H1 (cell line): ENCODE results near the gene EEF2K. TPM values are rescaled to one million over a fixed set of nuclear protein-coding genes. Genes with fewer than 3 reads are reported as not detected.

Experiments
- CTCF ChIA-PET: fragments of 300-600 bp; sonication (Branson Sonifier 250); formaldehyde crosslinking; loops from one replicate; lab custom pipeline; 2021; ENCODE audit not compliant: partially characterized antibody; lab: Charles Lee
- POLR2A ChIA-PET: fragments of 300-600 bp; sonication (Branson Sonifier 250); formaldehyde crosslinking; loops from one replicate; lab custom pipeline; 2021; ENCODE audit warnings: inconsistent platforms; ENCODE audit not compliant: partially characterized antibody; lab: Charles Lee
- DNase-seq, 2 experiments: peaks; one replicate each; pipeline versions ENCODE4 v3.0.0 to v3.0.0-alpha.2; 2010 to 2022; ENCODE audit warnings: low spot score in 2 of 2, low read depth in 1 of 2, mixed read lengths in 1 of 2
- FAIRE-seq: peaks from 2 replicates; lab custom pipeline; 2011; peaks lifted over from hg19 to GRCh38; lab: Jason Lieb, UNC
- H2AFZ ChIP-seq: 2 replicates; pipeline ENCODE4 v1.8.1; 2012; ENCODE audit warnings: low read length, inconsistent platforms
- H2AK5ac ChIP-seq: 2 replicates; pipeline ENCODE4 v1.6.1; 2013; ENCODE audit warnings: low read depth, low read length
- H2BK120ac ChIP-seq: replicated peaks from 2 replicates; pipeline ENCODE3; 2013; ENCODE audit warnings: low read depth, low read length, inconsistent platforms
- H2BK12ac ChIP-seq: 2 replicates; pipeline ENCODE4 v1.6.1; 2013; ENCODE audit warnings: low read depth, low read length
- H2BK15ac ChIP-seq: 2 replicates; pipeline ENCODE4 v1.6.1; 2013; ENCODE audit warnings: low read length
- H2BK20ac ChIP-seq: 2 replicates; pipeline ENCODE4 v1.6.1; 2013; ENCODE audit warnings: low read length
- H2BK5ac ChIP-seq: 2 replicates; pipeline ENCODE4 v1.6.1; 2013; ENCODE audit warnings: low read depth, low read length
- H3K14ac ChIP-seq: 2 replicates; pipeline ENCODE4 v1.6.1; 2013; ENCODE audit warnings: inconsistent platforms; ENCODE audit not compliant: insufficient read length
- H3K18ac ChIP-seq: 2 replicates; pipeline ENCODE4 v1.6.1; 2013; ENCODE audit warnings: low read length; ENCODE audit errors: extremely low read depth
- H3K23ac ChIP-seq: 2 replicates; pipeline ENCODE4 v1.6.1; 2013; ENCODE audit warnings: inconsistent platforms; ENCODE audit not compliant: insufficient read length
- H3K23me2 ChIP-seq: 2 replicates; pipeline ENCODE4 v1.6.1; 2013; ENCODE audit warnings: low read depth, low read length
- H3K27ac ChIP-seq: 2 replicates; pipeline ENCODE4 v1.6.1; 2011; ENCODE audit warnings: low read depth, low read length, inconsistent platforms
- H3K27me3 ChIP-seq, 4 experiments: replicated peaks in 1 of 4; 1 replicate in 1 of 4; 2 replicates in 3 of 4; pipeline versions ENCODE4 v1.6.1 to v1.8.1; 2011 to 2013; ENCODE audit warnings: low read length in 3 of 4, mild to moderate bottlenecking in 3 of 4, inconsistent platforms in 2 of 4, mixed read lengths in 2 of 4, moderate library complexity in 1 of 4; ENCODE audit not compliant: control insufficient read depth in 3 of 4, insufficient read depth in 3 of 4; ENCODE audit errors: extremely low read depth in 1 of 4
- H3K36me3 ChIP-seq, 4 experiments: 2 replicates each; pipeline versions ENCODE4 v1.6.1 to v1.8.1; 2011 to 2013; ENCODE audit warnings: mild to moderate bottlenecking in 4 of 4, low read length in 3 of 4, moderate library complexity in 2 of 4, control low read depth in 1 of 4, inconsistent platforms in 1 of 4; ENCODE audit not compliant: insufficient read depth in 4 of 4, control insufficient read depth in 2 of 4
- H3K4ac ChIP-seq: replicated peaks from 2 replicates; pipeline ENCODE3; 2013; ENCODE audit warnings: low read length, low read depth, mixed read lengths, inconsistent platforms; ENCODE audit not compliant: insufficient read length
- H3K4me1 ChIP-seq, 4 experiments: replicated peaks in 1 of 4; 1 replicate in 1 of 4; 2 replicates in 3 of 4; pipeline versions ENCODE4 v1.6.1 to v1.8.1; 2011 to 2013; ENCODE audit warnings: low read length in 3 of 4, inconsistent platforms in 2 of 4, mixed read lengths in 1 of 4; ENCODE audit not compliant: insufficient read depth in 4 of 4, control insufficient read depth in 3 of 4
- H3K4me2 ChIP-seq, 2 experiments: 2 replicates each; pipeline versions ENCODE4 v1.6.1 to v1.8.1; 2011 to 2013; ENCODE audit warnings: low read depth in 2 of 2, low read length in 2 of 2, control low read depth in 1 of 2, inconsistent platforms in 1 of 2, mild to moderate bottlenecking in 1 of 2; ENCODE audit not compliant: insufficient read depth in 1 of 2
- H3K4me3 ChIP-seq, 4 experiments: fragments of 200-600, 300-600 bp in 1 of 4; sonication (generic), shearing (Covaris generic), sonication (Bioruptor Twin) in 1 of 4; 2 replicates each; pipeline versions ENCODE4 v1.5.1 to v1.8.1; 2011 to 2016; ENCODE audit warnings: low read length in 4 of 4, low read depth in 3 of 4, control low read depth in 2 of 4, inconsistent platforms in 2 of 4, mild to moderate bottlenecking in 2 of 4, mixed read lengths in 1 of 4, moderate library complexity in 1 of 4; ENCODE audit not compliant: insufficient read depth in 2 of 4; ENCODE audit errors: extremely low read depth in 1 of 4
- H3K56ac ChIP-seq: replicated peaks from 2 replicates; pipeline ENCODE3; 2013; ENCODE audit warnings: low read depth, mild to moderate bottlenecking, mixed read lengths, low read length, inconsistent platforms; ENCODE audit not compliant: insufficient read length
- H3K79me1 ChIP-seq: 2 replicates; pipeline ENCODE4 v1.6.1; 2013; ENCODE audit warnings: low read depth, low read length, control low read depth
- H3K79me2 ChIP-seq, 2 experiments: 2 replicates each; pipeline versions ENCODE4 v1.6.1 to v1.8.1; 2012 to 2013; ENCODE audit warnings: low read length in 2 of 2, mild to moderate bottlenecking in 2 of 2, inconsistent platforms in 1 of 2; ENCODE audit not compliant: insufficient read depth in 2 of 2, control insufficient read depth in 1 of 2
- H3K9ac ChIP-seq, 4 experiments: replicated peaks in 1 of 4; 1 replicate in 1 of 4; 2 replicates in 3 of 4; pipeline versions ENCODE4 v1.6.1 to v1.8.1; 2011 to 2013; ENCODE audit warnings: low read depth in 3 of 4, low read length in 3 of 4, control low read depth in 2 of 4, mild to moderate bottlenecking in 2 of 4, moderate library complexity in 2 of 4, inconsistent platforms in 1 of 4; ENCODE audit errors: extremely low read depth in 1 of 4
- H3K9me3 ChIP-seq, 2 experiments: 2 replicates each; pipeline versions ENCODE4 v1.6.1 to v1.8.1; 2012 to 2013; ENCODE audit warnings: mild to moderate bottlenecking in 2 of 2, moderate library complexity in 2 of 2, control low read depth in 1 of 2, inconsistent platforms in 1 of 2, low read depth in 1 of 2, low read length in 1 of 2, mixed read lengths in 1 of 2; ENCODE audit not compliant: insufficient read depth in 2 of 2
- H4K20me1 ChIP-seq, 2 experiments: replicated peaks in 1 of 2; 2 replicates each; pipeline versions ENCODE3 to v1.8.1; 2011 to 2013; ENCODE audit warnings: inconsistent platforms in 2 of 2, low read length in 2 of 2, mild to moderate bottlenecking in 1 of 2; ENCODE audit not compliant: insufficient read depth in 2 of 2, control insufficient read depth in 1 of 2
- H4K5ac ChIP-seq: 2 replicates; pipeline ENCODE4 v1.6.1; 2013; ENCODE audit warnings: low read length, low read depth, mixed read lengths, inconsistent platforms; ENCODE audit not compliant: insufficient read length
- H4K8ac ChIP-seq: 2 replicates; pipeline ENCODE4 v1.8.0; 2013; ENCODE audit warnings: mild to moderate bottlenecking, moderate library complexity, low read length, inconsistent platforms; ENCODE audit not compliant: insufficient read depth; ENCODE audit errors: extremely low read depth
- H4K91ac ChIP-seq: replicated peaks from 2 replicates; pipeline ENCODE3; 2013; ENCODE audit warnings: low read length, mixed read lengths, inconsistent platforms; ENCODE audit not compliant: insufficient read length
- CREB1 ChIP-seq: IDR thresholded peaks from 2 replicates; pipeline ENCODE4 v1.6.1; 2012; ENCODE audit warnings: inconsistent platforms
- E2F6 ChIP-seq: IDR thresholded peaks from 2 replicates; pipeline ENCODE4 v1.6.1; 2012; ENCODE audit warnings: inconsistent platforms
- WGBS, 2 experiments: shearing (Covaris generic) in 1 of 2; methylation state at CpG; one replicate each; pipeline versions ENCODE4 v1.1.6 to v1.1.7; 2013 to 2015; ENCODE audit warnings: low lambda C conversion rate in 2 of 2, mixed read lengths in 2 of 2, inconsistent platforms in 1 of 2, low coverage in 1 of 2, missing lambda C conversion rate in 1 of 2; ENCODE audit not compliant: insufficient replicate concordance in 2 of 2, insufficient coverage in 1 of 2, insufficient read length in 1 of 2; ENCODE audit errors: extremely low coverage in 1 of 2, missing lambda C conversion rate in 1 of 2; 5-methylcytosine and 5-hydroxymethylcytosine counted together
- polyA plus RNA-seq, 7 experiments: library from polyadenylated mRNA; depleted of rRNA in 3 of 7; stranded (reverse) in 5 of 7; unstranded in 2 of 7; fragments of >200 nt in 5 of 7; fragments of 200-250 nt in 2 of 7; gene quantifications; 1 replicate in 5 of 7; 2 replicates in 1 of 7; 4 replicates in 1 of 7; pipeline versions ENCODE4 v1.2.1 to v1.2.3, GENCODE V29; 2011 to 2013; ENCODE audit warnings: missing spikeins in 2 of 7, mixed read lengths in 2 of 7
- total RNA-seq: library from RNA; stranded (reverse); fragmentation: NEBNext Ultra II Directional; extraction: Animal tissue kit (Norgen Biotek cat#: 25700); gene quantifications from 2 replicates; pipeline ENCODE4 v1.2.1, GENCODE V29; 2021

The EEF2K gene
- total and polyA plus RNA-seq, 2 of the 8 experiments (the other 6 are each of a cell fraction or from before 2014, with no cell fraction given), result 14.9 to 30.2 TPM

- Histone ChIP-seq H4K5ac (no peak overlapping the region), H2AK5ac (no peak overlapping the region), H3K9ac (no peak overlapping the region), H3K9me3 (no peaks in the 10 kb centered on the region), H3K27me3 (no peaks in the 10 kb centered on the region), H3K79me1 (peaks cover 4% of the 10 kb centered on the region; the same call in 1 of the 2 replicates), H3K27ac (no peak overlapping the region), H3K56ac (no peak overlapping the region), H3K4me3 (no peak overlapping the region), H2BK12ac (no peak overlapping the region), H2BK5ac (no peak overlapping the region), H2BK20ac (no peak overlapping the region), H3K4ac (no peak overlapping the region), H2BK15ac (no peak overlapping the region), H3K14ac (no peak overlapping the region), H4K8ac (no peak overlapping the region; the same call in 1 of the 2 replicates), H2BK120ac (no peak overlapping the region), H2AFZ (no peak overlapping the region), H3K23me2 (no peaks in the 10 kb centered on the region), H3K4me1 (peaks cover 0 to 3% (median under 1%) of the 10 kb centered on the region in 4 experiments; a peak in 2 of 7 replicates), H3K36me3 (peaks cover 3 to 42% (median 34%) of the 10 kb centered on the region in 4 experiments; a peak in 7 of 8 replicates), H3K23ac (no peak overlapping the region), H3K18ac (no peak overlapping the region), H4K91ac (no peak overlapping the region), H3K79me2 (peaks cover 0 to 13% of the 10 kb centered on the region in 2 experiments; a peak in 1 of 4 replicates), H3K4me2 (no peak overlapping the region), H4K20me1 (peaks cover 10 to 11% of the 10 kb centered on the region in 2 experiments)
- WGBS, 2 experiments, result 97% methylated on average over 17 of the region's 17 CpGs; no CpG with 5 or more reads in 1 of the 2 experiments
- FAIRE-seq (no peak), DNase-seq (no peak)
- ChIA-PET CTCF (interaction anchor here (1.2 to 1.3 kb wide), 2 partner anchors 14 to 27 kb away, joined by 3 read pairs; no protein-coding TSS in a partner anchor), POLR2A (interaction anchor here (1.5 kb wide), 1 partner anchor 15 kb away, joined by 4 read pairs; no protein-coding TSS in a partner anchor)
- TF ChIP-seq E2F6, result no peak
- no peak for TF ChIP-seq CREB1
Observed at GRCh38 chr16:22322741-22323140, 116.7 kb downstream of the EEF2K start.
